GM12892 (cell line): ENCODE measurements around the gene OTUD6A.

Source experiments
- DNase-seq: peaks from one replicate; pipeline ENCODE4 v3.0.0; 2011; ENCODE audit not compliant: insufficient read length
- FAIRE-seq: peaks from 2 replicates; lab custom pipeline; 2011; peaks lifted over from hg19 to GRCh38; lab: Jason Lieb, UNC
- POLR2A ChIP-seq: IDR thresholded peaks from 2 replicates; pipeline ENCODE4 v1.6.1; 2011; ENCODE audit warnings: low read depth, low read length, control low read depth
- POLR2AphosphoS5 ChIP-seq: IDR thresholded peaks from 2 replicates; pipeline ENCODE4 v1.6.1; 2011; ENCODE audit warnings: low read depth, low read length, control low read depth
- TAF1 ChIP-seq: IDR thresholded peaks from 2 replicates; pipeline ENCODE4 v1.6.1; 2011; ENCODE audit warnings: low read depth, mild to moderate bottlenecking, control low read depth, low read length, borderline replicate concordance

Gene OTUD6A

GRCh38 chrX:70062961-70063550, 799 bp downstream of the OTUD6A start:
- no peak for DNase-seq
- TF ChIP-seq POLR2AphosphoS5 (no peak), POLR2A (no peak), TAF1 (no peak)
- FAIRE-seq, result no peak

GRCh38 chrX:70066646-70067045, 4.4 kb downstream of the OTUD6A start:
- TF ChIP-seq POLR2A, result no peak
- TF ChIP-seq POLR2AphosphoS5, result no peak
- no peak for TF ChIP-seq TAF1
- FAIRE-seq (no peak), DNase-seq (no peak)

DNA sequence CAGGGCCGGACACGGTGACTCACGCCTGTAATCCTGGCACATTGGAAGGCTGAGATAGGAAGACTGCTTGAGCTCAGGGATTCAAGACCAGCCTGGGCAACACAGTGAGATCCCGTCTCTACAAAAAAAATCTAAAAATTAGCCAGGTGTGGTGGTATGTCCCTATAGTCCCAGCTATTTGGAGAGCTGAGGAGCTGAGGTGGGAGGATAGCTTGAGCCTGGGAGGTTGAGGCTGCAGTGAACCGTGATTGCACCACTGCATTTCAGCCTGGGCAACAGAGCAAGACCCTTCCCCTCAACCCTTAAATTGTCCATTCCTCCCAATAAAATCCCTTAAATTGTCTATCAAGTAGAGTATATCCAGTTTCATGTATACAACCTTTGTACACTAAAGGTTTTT, 17.0 kb downstream of the OTUD6A start:
- DNase-seq (no peak), FAIRE-seq (no peak)
- no peak for TF ChIP-seq TAF1
- no peak for TF ChIP-seq POLR2A
- no peak for TF ChIP-seq POLR2AphosphoS5

- TF ChIP-seq POLR2AphosphoS5 (no peak), TAF1 (no peak), POLR2A (no peak)
- DNase-seq, result no peak
- FAIRE-seq, result no peak
Observed at GRCh38 chrX:70079870-70080269, 17.6 kb downstream of the OTUD6A start.

GRCh38 chrX:70082723-70083122, 20.5 kb downstream of the OTUD6A start:
- no peak for DNase-seq
- FAIRE-seq, result no peak
- TF ChIP-seq TAF1 (no peak), POLR2AphosphoS5 (no peak), POLR2A (no peak)

DNA sequence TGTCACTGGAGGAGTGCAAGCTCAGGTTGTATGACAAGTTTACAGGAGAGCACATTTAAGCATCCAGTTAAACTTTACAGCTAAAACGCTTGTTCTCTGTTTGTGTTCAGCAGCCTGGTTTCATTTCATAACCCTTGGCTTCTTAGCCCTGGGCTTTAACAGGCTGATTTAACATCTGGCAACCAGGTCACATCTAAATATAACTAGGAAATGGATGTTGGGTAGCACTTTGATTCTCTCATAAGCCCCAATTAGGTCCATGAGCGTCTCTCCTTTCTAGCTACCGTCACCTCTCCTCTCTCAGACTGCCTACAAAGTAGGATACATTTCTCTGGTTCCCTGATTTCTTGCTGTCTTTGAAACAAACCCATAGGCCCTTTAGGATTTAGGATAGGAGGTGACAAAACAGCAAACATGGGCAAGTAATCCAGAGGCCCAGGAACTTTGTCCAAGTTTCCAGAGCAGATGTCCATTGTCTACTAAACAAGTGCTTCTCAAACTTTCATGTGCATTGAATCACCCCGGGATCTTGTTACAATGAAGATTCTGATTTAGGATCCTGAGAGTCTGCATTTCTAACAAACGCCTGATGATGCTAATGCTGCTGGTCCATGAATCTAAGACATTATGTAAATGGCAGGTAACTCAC, 22.5 kb downstream of the OTUD6A start:
- no peak for FAIRE-seq
- no peak for DNase-seq
- TF ChIP-seq POLR2AphosphoS5 (no peak), TAF1 (no peak), POLR2A (no peak)

DNA sequence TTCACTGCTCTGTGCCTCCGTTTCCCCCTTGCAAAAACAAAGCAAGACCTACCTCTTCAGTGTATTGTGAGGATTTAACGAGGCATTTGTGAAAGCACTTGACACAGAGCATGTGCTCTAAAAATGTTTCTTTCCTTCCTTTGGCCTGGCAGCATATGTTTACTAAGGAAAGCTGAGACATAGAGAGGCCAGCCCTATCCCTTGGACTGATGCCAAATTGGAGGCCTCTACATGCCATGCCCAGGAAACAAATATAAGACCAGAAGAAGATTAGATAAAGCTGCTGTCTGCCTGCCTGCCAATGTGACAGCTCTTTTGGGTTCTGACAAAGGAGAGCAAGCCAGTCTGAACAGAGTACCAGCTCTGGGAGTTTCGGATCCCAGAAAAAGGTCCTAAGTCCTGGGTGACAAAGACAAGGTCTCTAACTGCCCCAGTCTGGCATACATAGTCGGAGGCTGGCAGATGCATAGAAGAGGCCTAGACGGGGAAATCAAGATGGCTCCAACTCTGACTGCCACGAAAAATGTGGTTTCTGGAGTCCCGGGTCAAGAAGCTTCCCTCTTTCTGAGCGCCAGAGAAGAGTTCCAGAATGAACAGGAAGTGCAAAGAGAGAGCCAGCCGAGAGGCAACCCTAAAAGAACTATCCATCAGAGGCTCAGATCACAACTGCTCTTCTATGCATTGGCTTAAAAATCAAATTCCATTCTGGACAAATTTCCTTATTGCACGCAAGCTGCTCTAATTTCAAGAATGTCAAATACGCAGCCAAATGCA, 25.8 kb downstream of the OTUD6A start:
- no peak for FAIRE-seq
- no peak for DNase-seq
- no peak for TF ChIP-seq POLR2AphosphoS5
- TF ChIP-seq TAF1, result no peak
- TF ChIP-seq POLR2A, result no peak

DNA sequence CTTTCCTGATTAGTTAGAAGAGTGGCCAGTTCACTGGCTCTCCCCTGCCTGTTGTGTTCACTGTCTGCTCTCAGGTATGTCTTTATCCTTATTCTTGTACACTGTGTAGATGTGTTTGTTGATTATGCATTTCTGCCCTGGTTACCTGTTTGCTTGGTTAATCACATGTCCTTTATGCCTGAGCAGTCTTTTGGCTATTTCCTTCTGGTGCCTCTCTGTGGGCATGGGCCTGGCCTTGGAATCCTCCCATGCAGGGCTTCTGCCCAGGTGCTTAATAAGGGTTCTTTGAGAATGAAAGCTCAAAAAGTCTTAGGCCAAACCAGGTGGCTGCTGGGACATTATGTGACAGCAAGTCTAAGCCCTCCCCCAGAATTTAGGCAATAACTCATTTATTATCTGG, 26.5 kb downstream of the OTUD6A start:
- DNase-seq, result no peak
- TF ChIP-seq POLR2A (no peak), POLR2AphosphoS5 (no peak)
- no peak for FAIRE-seq

DNA sequence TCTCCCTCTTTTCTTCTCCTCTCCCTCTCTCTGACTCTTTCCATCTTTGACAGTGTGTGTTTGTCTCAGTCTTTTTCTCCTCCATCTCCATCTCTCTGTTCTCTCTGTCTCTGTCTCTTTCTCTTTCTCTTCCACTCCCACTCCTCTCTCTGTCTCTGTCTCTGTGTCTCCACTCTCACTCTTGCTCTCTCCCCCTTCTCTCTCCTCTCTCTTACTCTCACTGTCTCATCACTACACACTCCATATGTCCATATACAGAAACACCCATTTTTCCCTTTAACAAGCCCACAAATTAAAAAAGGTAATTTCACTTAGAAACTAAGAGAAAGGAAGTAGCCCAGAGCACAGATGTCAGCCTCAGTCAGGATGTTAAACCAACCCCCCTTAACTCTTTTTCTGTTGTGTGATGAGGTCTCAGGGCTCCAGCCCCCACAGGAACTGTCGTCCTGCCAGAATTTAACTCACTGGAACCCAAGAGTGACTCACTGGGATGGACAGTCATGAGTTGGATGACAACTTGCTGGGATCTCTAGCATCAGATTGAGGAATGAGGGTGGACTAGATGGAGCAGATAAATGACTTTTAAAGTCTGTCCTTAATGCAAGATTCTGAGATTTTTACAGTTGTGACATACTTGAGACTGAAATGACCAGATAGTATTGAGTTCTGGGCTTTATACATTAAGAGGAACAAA, 27.5 kb downstream of the OTUD6A start:
- DNase-seq (no peak), FAIRE-seq (no peak)
- no peak for TF ChIP-seq POLR2AphosphoS5
- TF ChIP-seq POLR2A, result no peak
- TF ChIP-seq TAF1, result no peak

DNA sequence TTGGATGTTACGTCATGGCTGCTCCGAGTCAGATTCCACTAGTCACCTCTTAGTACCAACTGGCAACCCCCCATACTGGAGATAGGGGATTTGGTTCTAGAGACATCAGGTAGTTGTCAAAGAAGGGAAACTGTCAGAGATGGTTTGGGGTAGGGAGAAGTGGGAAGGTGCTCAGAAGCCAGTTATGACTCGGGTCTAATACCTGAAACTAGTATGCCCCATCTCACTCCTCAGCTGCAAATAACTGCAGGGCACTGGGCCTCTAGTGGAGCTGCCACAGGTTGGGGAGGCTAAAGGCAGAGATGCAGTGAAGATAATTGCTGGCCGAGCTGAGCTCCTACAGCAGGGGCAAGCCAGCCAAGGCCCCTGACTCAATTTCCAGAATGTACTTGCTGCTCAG, 30.0 kb downstream of the OTUD6A start:
- FAIRE-seq (no peak), DNase-seq (no peak)
- no peak for TF ChIP-seq TAF1
- TF ChIP-seq POLR2AphosphoS5, result no peak
- TF ChIP-seq POLR2A, result no peak

DNA sequence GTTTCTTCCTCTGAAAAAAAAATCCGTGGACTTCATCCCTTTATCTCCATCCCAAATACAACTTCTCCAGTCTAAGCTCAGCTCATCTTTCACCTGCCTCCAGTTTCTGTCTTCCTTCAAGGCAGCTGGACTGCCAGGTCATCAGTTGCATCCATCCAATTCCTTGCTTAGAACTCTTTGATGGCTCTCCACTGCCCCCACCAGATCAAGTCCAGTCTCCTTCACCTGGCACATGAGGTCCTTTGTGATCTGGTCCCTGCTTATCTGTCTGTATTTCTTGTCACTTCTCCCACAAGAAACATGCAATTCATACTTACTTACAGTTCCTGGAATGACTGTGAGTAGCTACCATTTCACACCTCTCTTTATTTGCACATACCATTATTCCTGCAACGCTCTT, 33.8 kb downstream of the OTUD6A start:
- no peak for FAIRE-seq
- DNase-seq, result no peak
- TF ChIP-seq TAF1, result no peak
- TF ChIP-seq POLR2AphosphoS5, result no peak
- no peak for TF ChIP-seq POLR2A
